Hematopoietic multipotent progenitor cell treated with erythropoietin and hydrocortisone succinate and interleukin-3 and kit ligand, for 6 days (in vitro differentiated cells): ENCODE measurements around the gene POTED.
"Not testable (repeated sequence)": the region's sequence is repeated elsewhere in the genome, so short reads cannot be mapped to it uniquely, and the experiment has no call there.

Source experiments
- DNase-seq: peaks from one replicate; pipeline ENCODE4 v3.0.0-alpha.2; 2015

Gene POTED

DNA sequence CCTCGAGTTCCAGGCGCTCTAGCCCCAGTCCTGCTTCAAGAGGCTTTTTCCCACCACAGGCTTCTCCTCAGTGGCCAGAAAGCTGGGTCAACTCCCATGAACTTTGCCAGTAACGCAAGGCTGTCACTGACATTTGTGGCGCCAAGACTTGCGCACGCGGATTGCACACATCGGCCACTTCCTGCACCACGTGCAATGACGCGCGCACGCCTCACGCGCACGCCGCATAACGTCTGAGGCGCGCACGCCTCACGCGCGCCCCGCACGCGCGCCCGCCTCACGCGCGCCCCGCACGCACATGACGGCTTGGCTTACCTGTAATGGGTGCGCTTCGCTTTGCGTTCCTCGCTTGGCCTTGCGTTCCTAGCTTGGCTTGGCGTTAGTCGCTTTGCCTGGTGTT lies at the start of gene POTED:
TSS of gene POTED (plus strand) at position 301 of the 400 bp plus-strand sequence. CDS start 452 bp downstream, outside the sequence.
- not testable (repeated sequence) for DNase-seq

DNA sequence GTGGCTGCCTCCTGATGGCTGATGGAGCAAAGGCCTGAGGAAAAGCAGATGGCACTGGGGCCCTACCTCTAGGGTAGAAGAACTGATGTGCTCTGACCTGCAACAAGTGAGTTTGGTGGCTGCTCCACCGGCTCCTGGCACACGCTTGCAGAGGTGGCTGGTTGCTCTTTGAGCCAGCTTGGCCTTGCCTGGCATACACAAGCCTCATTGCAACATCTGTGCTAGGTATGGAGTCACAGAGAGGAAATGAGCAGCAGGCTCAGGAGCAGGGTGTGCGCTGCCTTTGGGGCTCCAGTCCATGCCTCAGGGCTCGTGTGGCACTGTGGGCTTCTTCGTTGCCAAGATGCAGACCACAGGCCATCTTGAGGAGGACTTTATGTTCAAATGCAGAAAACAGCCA lies 40.5 kb downstream of the POTED start:
- DNase-seq, result not testable (repeated sequence)

DNA sequence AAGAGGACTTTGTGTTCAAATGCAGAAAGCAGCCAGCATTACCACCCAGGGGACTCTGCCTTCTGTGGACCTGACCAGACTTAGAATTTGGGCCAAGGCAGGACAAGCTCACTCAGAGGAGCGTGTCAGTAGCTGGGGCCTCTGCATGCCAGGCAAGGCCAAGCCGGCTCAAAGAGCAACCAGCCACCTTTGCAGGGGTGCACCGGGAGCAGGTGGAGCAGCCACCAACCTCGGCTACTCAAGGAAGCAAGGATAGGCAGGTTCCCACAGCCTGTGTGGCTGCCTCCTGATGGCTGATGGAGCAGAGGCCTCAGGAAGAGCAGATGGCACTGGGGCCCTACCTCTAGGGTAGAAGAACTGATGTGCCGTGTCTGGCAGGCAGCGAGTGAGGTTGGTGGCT lies 42.2 kb downstream of the POTED start:
- DNase-seq, result not testable (repeated sequence)
